Measurements from ENCODE around the gene TTC3. TPM values are rescaled to one million over a fixed set of nuclear protein-coding genes. Genes with fewer than 3 reads are reported as not detected.
A peak's percentile ranks its signal among the peaks of the same experiment; 100 is the strongest.

TTC3 gene
- total and polyA plus RNA-seq, 9 of the 15 experiments (the other 6 are each of a cell fraction or from before 2014, with no cell fraction given): 17.5 to 92.0 (median 59.5) TPM

DNA sequence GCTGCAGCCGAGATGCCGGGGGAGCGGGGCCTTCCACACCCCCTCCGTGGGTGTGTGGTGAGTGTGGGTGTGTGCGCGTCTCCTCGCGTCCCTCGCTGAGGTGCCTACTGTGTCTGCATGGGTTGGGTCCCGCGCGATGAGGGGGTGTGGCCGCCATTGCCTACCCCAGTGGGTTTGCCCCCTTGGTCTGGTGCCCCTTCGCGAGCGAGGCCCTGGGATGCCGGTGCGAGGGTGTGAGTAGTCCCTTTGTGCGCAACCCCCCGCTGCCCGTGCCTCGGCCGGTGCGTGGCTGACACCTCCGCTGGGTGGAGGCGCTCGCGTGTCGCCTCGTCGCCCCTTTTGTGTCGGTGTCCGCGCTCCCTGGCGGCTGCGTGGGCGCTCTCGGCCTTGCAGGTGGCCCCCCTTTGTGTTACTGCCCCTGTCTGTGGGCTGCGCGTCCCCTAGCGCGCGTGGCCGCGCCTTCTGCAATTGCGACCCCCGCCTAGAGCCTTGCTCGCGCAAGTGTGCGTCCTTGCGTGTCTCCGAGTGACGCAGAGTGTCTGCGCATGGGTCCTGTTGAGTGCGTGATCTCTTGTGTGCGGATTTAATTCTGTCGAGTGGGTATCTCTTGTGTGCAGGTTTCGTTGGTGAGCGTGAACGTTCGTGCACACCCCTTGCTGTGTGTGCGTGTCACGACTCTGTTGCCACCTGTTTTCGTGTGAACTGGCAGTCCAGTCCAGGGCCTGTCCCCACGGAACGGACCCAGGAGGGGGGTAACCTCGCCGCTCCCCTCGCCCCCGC lies 553 bp downstream of the TTC3 start (continued):
- TF ChIP-seq ZNF644 (tag; IDR thresholded peaks at IDR 0.05; ENCODE audit: low read depth) (no peak; the same call in 1 of the 2 replicates), POLR2AphosphoS2 (IDR thresholded peaks at IDR 0.05; ENCODE audit: low read length) (no peak), HDGF (IDR thresholded peaks at IDR 0.05) (0 out of 2 replicates have a peak, but pooled peaks have one; percentile 39), ZFPM2 (CRISPR knock-in tag; IDR thresholded peaks at IDR 0.05) (no peak), SMARCB1 (IDR thresholded peaks at IDR 0.05; ENCODE audit: insufficient read length, low read depth) (no peak), MED1 (CRISPR knock-in tag; IDR thresholded peaks at IDR 0.05; ENCODE audit: borderline replicate concordance) (no peak; the same call in 1 of the 2 replicates), ESRRB (CRISPR knock-in tag; IDR thresholded peaks at IDR 0.05; ENCODE audit: borderline replicate concordance) (no peak), KDM2B (CRISPR knock-in tag; IDR thresholded peaks at IDR 0.05) (no peak), CBX3 (IDR thresholded peaks at IDR 0.05; ENCODE audit: borderline replicate concordance in 1 of 2, low read length in 2 of 2) (no peak), ZNF589 (CRISPR knock-in tag; IDR thresholded peaks at IDR 0.05; ENCODE audit: low read depth) (peak; percentile 22; the same call in 1 of the 2 replicates), NBN (IDR thresholded peaks at IDR 0.05; ENCODE audit: low read depth) (no peak), ZEB2 (IDR thresholded peaks at IDR 0.05) (peak; percentile 35; the same call in 1 of the 2 replicates), ZKSCAN1 (IDR thresholded peaks at IDR 0.05; ENCODE audit: low read depth, low read length) (no peak), CTBP1 (IDR thresholded peaks at IDR 0.05; ENCODE audit: borderline replicate concordance) (peak; percentile 80; the same call in 1 of the 2 replicates), YBX1 (IDR thresholded peaks at IDR 0.05) (no peak), MYC (IDR thresholded peaks at IDR 0.05; ENCODE audit: low read depth, low read length) (peak; percentile 8; the same call in 1 of the 2 replicates), MYC (CRISPR knock-in tag; IDR thresholded peaks at IDR 0.05; ENCODE audit: borderline replicate concordance, low read depth) (peak; percentile 47; the same call in 1 of the 2 replicates), NUFIP1 (IDR thresholded peaks at IDR 0.05; ENCODE audit: partially characterized antibody) (no peak), FOS (IDR thresholded peaks at IDR 0.05; ENCODE audit: extremely low read depth, insufficient read length) (no peak), TAF15 (IDR thresholded peaks at IDR 0.05; ENCODE audit: low read depth, low read length) (no peak), JUN (IDR thresholded peaks at IDR 0.05; ENCODE audit: borderline replicate concordance, low read depth, low read length) (no peak), JUN (CRISPR knock-in tag; IDR thresholded peaks at IDR 0.05; ENCODE audit: borderline replicate concordance) (0 out of 2 replicates have a peak, but pooled peaks have one; percentile 9)
- TF ChIP-seq, protein P1, sequence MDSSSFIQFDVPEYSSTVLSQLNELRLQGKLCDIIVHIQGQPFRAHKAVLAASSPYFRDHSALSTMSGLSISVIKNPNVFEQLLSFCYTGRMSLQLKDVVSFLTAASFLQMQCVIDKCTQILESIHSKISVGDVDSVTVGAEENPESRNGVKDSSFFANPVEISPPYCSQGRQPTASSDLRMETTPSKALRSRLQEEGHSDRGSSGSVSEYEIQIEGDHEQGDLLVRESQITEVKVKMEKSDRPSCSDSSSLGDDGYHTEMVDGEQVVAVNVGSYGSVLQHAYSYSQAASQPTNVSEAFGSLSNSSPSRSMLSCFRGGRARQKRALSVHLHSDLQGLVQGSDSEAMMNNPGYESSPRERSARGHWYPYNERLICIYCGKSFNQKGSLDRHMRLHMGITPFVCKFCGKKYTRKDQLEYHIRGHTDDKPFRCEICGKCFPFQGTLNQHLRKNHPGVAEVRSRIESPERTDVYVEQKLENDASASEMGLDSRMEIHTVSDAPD (CRISPR knock-in tag; IDR thresholded peaks at IDR 0.05): no peak
- TF ChIP-seq, protein P2, sequence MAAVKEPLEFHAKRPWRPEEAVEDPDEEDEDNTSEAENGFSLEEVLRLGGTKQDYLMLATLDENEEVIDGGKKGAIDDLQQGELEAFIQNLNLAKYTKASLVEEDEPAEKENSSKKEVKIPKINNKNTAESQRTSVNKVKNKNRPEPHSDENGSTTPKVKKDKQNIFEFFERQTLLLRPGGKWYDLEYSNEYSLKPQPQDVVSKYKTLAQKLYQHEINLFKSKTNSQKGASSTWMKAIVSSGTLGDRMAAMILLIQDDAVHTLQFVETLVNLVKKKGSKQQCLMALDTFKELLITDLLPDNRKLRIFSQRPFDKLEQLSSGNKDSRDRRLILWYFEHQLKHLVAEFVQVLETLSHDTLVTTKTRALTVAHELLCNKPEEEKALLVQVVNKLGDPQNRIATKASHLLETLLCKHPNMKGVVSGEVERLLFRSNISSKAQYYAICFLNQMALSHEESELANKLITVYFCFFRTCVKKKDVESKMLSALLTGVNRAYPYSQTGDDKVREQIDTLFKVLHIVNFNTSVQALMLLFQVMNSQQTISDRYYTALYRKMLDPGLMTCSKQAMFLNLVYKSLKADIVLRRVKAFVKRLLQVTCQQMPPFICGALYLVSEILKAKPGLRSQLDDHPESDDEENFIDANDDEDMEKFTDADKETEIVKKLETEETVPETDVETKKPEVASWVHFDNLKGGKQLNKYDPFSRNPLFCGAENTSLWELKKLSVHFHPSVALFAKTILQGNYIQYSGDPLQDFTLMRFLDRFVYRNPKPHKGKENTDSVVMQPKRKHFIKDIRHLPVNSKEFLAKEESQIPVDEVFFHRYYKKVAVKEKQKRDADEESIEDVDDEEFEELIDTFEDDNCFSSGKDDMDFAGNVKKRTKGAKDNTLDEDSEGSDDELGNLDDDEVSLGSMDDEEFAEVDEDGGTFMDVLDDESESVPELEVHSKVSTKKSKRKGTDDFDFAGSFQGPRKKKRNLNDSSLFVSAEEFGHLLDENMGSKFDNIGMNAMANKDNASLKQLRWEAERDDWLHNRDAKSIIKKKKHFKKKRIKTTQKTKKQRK (IDR thresholded peaks at IDR 0.05; ENCODE audit: borderline replicate concordance, low read depth, low read length): no peak
- TF ChIP-seq, protein P3, sequence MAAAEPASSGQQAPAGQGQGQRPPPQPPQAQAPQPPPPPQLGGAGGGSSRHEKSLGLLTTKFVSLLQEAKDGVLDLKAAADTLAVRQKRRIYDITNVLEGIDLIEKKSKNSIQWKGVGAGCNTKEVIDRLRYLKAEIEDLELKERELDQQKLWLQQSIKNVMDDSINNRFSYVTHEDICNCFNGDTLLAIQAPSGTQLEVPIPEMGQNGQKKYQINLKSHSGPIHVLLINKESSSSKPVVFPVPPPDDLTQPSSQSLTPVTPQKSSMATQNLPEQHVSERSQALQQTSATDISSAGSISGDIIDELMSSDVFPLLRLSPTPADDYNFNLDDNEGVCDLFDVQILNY (CRISPR knock-in tag; IDR thresholded peaks at IDR 0.05): 0 out of 2 replicates have a peak, but pooled peaks have one; percentile 69
